NOMO-1 (cell line): ENCODE results near the gene BCL7B.
"Not testable (repeated sequence)": the region's sequence is repeated elsewhere in the genome, so short reads cannot be mapped to it uniquely, and the experiment has no call there.

ENCODE experiments used
- DNase-seq, 2 experiments: peaks; one replicate each; lab custom pipeline; 2025; ENCODE audit not compliant: unreplicated experiment in 2 of 2; lab: John Stamatoyannopoulos, UW

BCL7B gene

DNA sequence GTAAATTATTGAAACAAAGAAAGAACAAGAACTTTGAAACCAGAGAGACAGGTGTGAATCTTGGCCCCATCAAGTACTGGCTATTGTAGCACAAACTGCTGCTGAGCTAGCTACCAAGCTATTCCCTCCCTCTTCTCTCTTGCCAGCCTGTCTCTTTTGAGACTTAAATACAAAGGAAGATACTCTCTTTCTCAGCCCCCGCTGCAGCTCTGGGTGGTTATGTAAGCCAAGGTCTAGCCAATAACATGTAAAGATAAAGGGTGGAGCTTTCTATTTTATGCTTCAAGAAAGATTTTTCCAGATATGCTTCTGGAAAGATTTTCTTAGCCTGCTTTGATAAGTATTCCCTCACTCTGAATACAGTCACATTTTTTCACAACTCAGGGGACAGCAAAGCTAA is 52.6 kb downstream of the BCL7B start:
- DNase-seq = no peak

DNA sequence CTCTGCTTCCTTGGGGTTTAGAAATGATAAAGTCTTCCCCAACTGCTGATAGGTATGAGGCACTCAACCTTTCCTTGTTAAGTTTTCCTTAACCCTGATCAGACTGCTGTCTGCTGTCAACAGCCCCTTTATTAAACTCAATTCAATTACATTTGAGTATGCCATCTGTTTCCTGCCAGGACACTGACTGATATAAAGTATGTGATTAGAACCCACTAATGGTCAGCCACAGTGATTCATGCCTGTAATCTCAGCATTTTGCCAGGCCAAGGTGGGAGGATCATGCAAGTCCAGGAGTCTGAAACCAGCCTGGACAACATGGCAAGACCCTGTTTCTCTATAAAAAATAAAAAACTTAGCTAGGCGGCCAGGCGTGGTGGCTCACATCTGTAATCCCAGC is 53.5 kb downstream of the BCL7B start:
- no peak for DNase-seq

DNA sequence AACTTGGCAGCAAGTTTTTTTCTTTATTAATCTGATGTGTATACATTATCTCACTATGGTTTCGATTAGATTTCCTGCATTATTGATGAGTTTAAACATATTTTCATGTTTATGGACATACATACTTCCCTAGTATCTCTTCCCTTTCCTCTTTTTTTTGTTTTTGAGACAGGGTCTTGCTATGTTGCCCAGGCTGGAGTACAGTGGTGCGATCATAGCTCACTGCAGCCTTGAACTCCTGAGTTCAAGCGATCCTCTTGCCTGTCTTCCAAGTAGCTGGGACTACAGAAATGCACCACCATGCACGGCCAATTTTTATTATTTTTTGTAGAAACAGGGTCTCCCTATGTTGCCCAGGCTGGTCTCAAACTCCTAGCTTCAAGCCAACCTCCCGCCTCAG is 54.3 kb downstream of the BCL7B start:
- DNase-seq = no peak

DNA sequence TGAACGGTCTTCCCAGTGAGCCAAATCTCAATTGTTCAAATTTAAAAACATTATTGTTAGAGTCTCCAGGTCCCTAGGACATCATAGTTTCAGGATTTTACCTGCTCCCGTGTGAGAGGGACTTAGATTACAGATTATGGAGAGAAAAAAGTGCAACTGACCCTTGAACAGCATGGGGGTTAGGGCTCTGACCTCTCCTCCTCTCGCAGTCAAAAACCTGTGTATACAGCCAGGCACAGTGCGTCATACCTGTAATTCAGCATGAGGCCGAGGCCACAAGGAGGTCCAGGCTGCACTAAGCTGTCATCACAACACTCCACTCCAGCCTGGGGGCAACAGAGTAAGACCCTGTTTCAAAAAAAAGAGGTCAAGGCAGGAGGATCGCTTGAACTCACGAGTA is 60.9 kb downstream of the BCL7B start:
- DNase-seq = no peak

- DNase-seq = not testable (repeated sequence)
Measured at GRCh38 chr7:73495507-73495906, 62.0 kb downstream of the BCL7B start.

- no peak for DNase-seq
Measured at GRCh38 chr7:73489976-73490375, 67.5 kb downstream of the BCL7B start.

- no peak for DNase-seq
Measured at GRCh38 chr7:73487486-73487885, 70.0 kb downstream of the BCL7B start.
